Loucy (cell line): ENCODE measurements around the gene IDH1.

Experiments used
- H2AFZ ChIP-seq: fragments of 200-600 bp; sonication (generic); 2 replicates; pipeline ENCODE4 v1.6.0; 2016; ENCODE audit warnings: antibody characterized with exemption, mild to moderate bottlenecking, low read length, moderate library complexity
- H3F3A ChIP-seq: fragments of 200-600 bp; 2 replicates; pipeline ENCODE4 v1.6.0; 2016; ENCODE audit warnings: antibody characterized with exemption, low read depth, mild to moderate bottlenecking
- H3K27me3 ChIP-seq: fragments of 200-600 bp; sonication (generic); 2 replicates; pipeline ENCODE4 v1.6.1; 2014; ENCODE audit warnings: low read length, mild to moderate bottlenecking; ENCODE audit not compliant: insufficient read depth, poor library complexity, severe bottlenecking
- H3K36me3 ChIP-seq: fragments of 200-600 bp; sonication (generic); 2 replicates; pipeline ENCODE4 v1.6.1; 2016; ENCODE audit warnings: low read length; ENCODE audit not compliant: insufficient read depth
- H3K4me1 ChIP-seq: fragments of 200-600 bp; sonication (generic); 2 replicates; pipeline ENCODE4 v1.5.1; 2014; ENCODE audit warnings: low read length, mild to moderate bottlenecking; ENCODE audit not compliant: insufficient read depth, poor library complexity, severe bottlenecking
- H3K4me2 ChIP-seq: fragments of 200-600 bp; sonication (generic); 2 replicates; pipeline ENCODE4 v1.6.0; 2014; ENCODE audit warnings: antibody characterized with exemption, low read length, low read depth, mild to moderate bottlenecking; ENCODE audit not compliant: poor library complexity, severe bottlenecking
- H3K4me3 ChIP-seq: fragments of 200-600 bp; sonication (generic); 2 replicates; pipeline ENCODE4 v1.5.1; 2014; ENCODE audit warnings: low read length, mild to moderate bottlenecking, mixed read lengths; ENCODE audit not compliant: poor library complexity, severe bottlenecking
- H3K79me2 ChIP-seq: fragments of 200-600 bp; sonication (generic); 2 replicates; pipeline ENCODE4 v1.6.1; 2014; ENCODE audit warnings: low read length; ENCODE audit not compliant: insufficient read depth
- H3K9ac ChIP-seq: fragments of 200-600 bp; sonication (generic); 2 replicates; pipeline ENCODE4 v1.6.0; 2014; ENCODE audit warnings: mild to moderate bottlenecking, low read depth, low read length, moderate library complexity; ENCODE audit not compliant: poor library complexity, severe bottlenecking
- H3K9me2 ChIP-seq: fragments of 200-600 bp; sonication (generic); replicated peaks from 2 replicates; pipeline ENCODE4 v1.6.1; 2016; ENCODE audit warnings: low read depth, low read length, mixed read lengths
- H3K9me3 ChIP-seq: fragments of 200-600 bp; sonication (generic); 2 replicates; pipeline ENCODE4 v1.6.1; 2014; ENCODE audit warnings: mild to moderate bottlenecking, antibody characterized with exemption, low read length, low read depth; ENCODE audit not compliant: insufficient read depth
- H4K20me1 ChIP-seq: fragments of 200-600 bp; sonication (generic); 2 replicates; pipeline ENCODE4 v1.6.0; 2014; ENCODE audit warnings: antibody characterized with exemption, low read length, mild to moderate bottlenecking; ENCODE audit not compliant: insufficient read depth, poor library complexity, severe bottlenecking
- CTCF ChIP-seq: fragments of 200-600 bp; sonication (generic); conservative IDR thresholded peaks from 2 replicates; pipeline ENCODE4 v1.5.1; 2014; ENCODE audit warnings: mild to moderate bottlenecking, antibody characterized with exemption, low read length
- EZH2phosphoT487 ChIP-seq: fragments of 200-600 bp; IDR thresholded peaks from 2 replicates; pipeline ENCODE4 v1.6.1; 2018; ENCODE audit warnings: antibody characterized with exemption, mild to moderate bottlenecking, moderate library complexity, borderline replicate concordance

IDH1 gene

GRCh38 chr2:208189810-208190503, 64.9 kb downstream of the IDH1 start, which contains the start of gene C2orf80:
Gene C2orf80, minus strand, starts transcription at chr2:208190030. Its CDS starts 3,044 bp downstream, at chr2:208186986.
- no peak within 1 kb of the TSS for H3K4me2 ChIP-seq
- H2AFZ ChIP-seq: no peak within 1 kb of the TSS

GRCh38 chr2:208189069-208189809, 65.6 kb downstream of the IDH1 start:
- H3K9ac ChIP-seq: no peak overlapping the region
- no peaks in the 10 kb centered on the region for H3K27me3 ChIP-seq
- H3K79me2 ChIP-seq: no peaks in the 10 kb centered on the region
- no peaks in the 10 kb centered on the region for H4K20me1 ChIP-seq
- H3K4me2 ChIP-seq: no peak overlapping the region
- H3K36me3 ChIP-seq: no peaks in the 10 kb centered on the region
- no peaks in the 10 kb centered on the region for H3F3A ChIP-seq
- H3K9me3 ChIP-seq: no peaks in the 10 kb centered on the region
- TF ChIP-seq EZH2phosphoT487: no peak
- TF ChIP-seq CTCF: no peak
- no peaks in the 10 kb centered on the region for H3K4me1 ChIP-seq
- H3K9me2 ChIP-seq: no peaks in the 10 kb centered on the region
- H3K4me3 ChIP-seq: no peak overlapping the region
- H2AFZ ChIP-seq: no peak overlapping the region

More at GRCh38 chr2:208189810-208190503, 64.9 kb downstream of the IDH1 start, which contains the start of gene C2orf80:
- TF ChIP-seq CTCF (no peak), EZH2phosphoT487 (no peak)
- no peaks in the 10 kb centered on the region for H3K4me1 ChIP-seq
- no peaks in the 10 kb centered on the region for H3K9me2 ChIP-seq
- H3K4me3 ChIP-seq: no peak within 1 kb of the TSS
- H3K9me3 ChIP-seq: no peaks in the 10 kb centered on the region
- no peaks in the 10 kb centered on the region for H3K36me3 ChIP-seq
- no peaks in the 10 kb centered on the region for H3K79me2 ChIP-seq
- no peaks in the 10 kb centered on the region for H3F3A ChIP-seq
- H3K27me3 ChIP-seq: no peaks in the 10 kb centered on the region
- no peak within 1 kb of the TSS for H3K9ac ChIP-seq
- H4K20me1 ChIP-seq: no peaks in the 10 kb centered on the region

GRCh38 chr2:208186893-208187292, 68.0 kb downstream of the IDH1 start:
- Histone ChIP-seq H3K4me2 (no peak overlapping the region), H3K27me3 (no peaks in the 10 kb centered on the region), H4K20me1 (no peaks in the 10 kb centered on the region), H3K79me2 (no peaks in the 10 kb centered on the region), H2AFZ (no peak overlapping the region), H3K4me3 (no peak overlapping the region), H3K9me3 (no peaks in the 10 kb centered on the region), H3K9me2 (no peaks in the 10 kb centered on the region), H3F3A (no peaks in the 10 kb centered on the region), H3K36me3 (no peaks in the 10 kb centered on the region), H3K9ac (no peak overlapping the region), H3K4me1 (no peaks in the 10 kb centered on the region)
- TF ChIP-seq EZH2phosphoT487: no peak
- TF ChIP-seq CTCF: no peak
